HepG2 (cell line): ENCODE data around the gene ATG9A. TPM values are rescaled to one million over a fixed set of nuclear protein-coding genes. Genes with fewer than 3 reads are reported as not detected.
A peak's percentile ranks its signal among the peaks of the same experiment; 100 is the strongest.

Experiments
- BATF2 ChIP-seq: sonication (generic); formaldehyde crosslinking; IDR thresholded peaks from 2 replicates; pipeline ENCODE4 v1.8.0; 2022; ENCODE audit warnings: mild to moderate bottlenecking, missing genetic modification reagents, moderate library complexity
- ETV6 ChIP-seq: sonication (generic); formaldehyde crosslinking; conservative IDR thresholded peaks from 2 replicates; pipeline ENCODE4 v1.4.0; 2020; ENCODE audit warnings: missing genetic modification reagents
- MTA1 ChIP-seq: sonication (generic); formaldehyde crosslinking; IDR thresholded peaks from 2 replicates; pipeline ENCODE4 v1.4.0; 2020; ENCODE audit warnings: missing genetic modification reagents, mild to moderate bottlenecking, borderline replicate concordance
- PRMT3 ChIP-seq: sonication (generic); formaldehyde crosslinking; IDR thresholded peaks from 2 replicates; pipeline ENCODE4 v1.8.1; 2022; ENCODE audit warnings: low read depth, mild to moderate bottlenecking, moderate library complexity, missing genetic modification reagents, borderline replicate concordance
- RAD51 ChIP-seq: fragments of 450-650 bp; IDR thresholded peaks from 2 replicates; pipeline ENCODE4 v1.6.1; 2016; ENCODE audit warnings: borderline replicate concordance
- RORA ChIP-seq: sonication (generic); formaldehyde crosslinking; IDR thresholded peaks from 2 replicates; pipeline ENCODE4 v1.5.0; 2020; ENCODE audit warnings: mild to moderate bottlenecking, missing genetic modification reagents, moderate library complexity
- RXRB ChIP-seq: IDR thresholded peaks from 2 replicates; pipeline ENCODE4 v1.6.1; 2016; ENCODE audit warnings: borderline replicate concordance, missing genetic modification reagents, missing compliant biosample characterization
- ZNF136 ChIP-seq: sonication (generic); formaldehyde crosslinking; IDR thresholded peaks from 2 replicates; pipeline ENCODE4 v1.8.1; 2022; ENCODE audit warnings: low read depth, mild to moderate bottlenecking, moderate library complexity, missing genetic modification reagents
- ZNF256 ChIP-seq: sonication (generic); formaldehyde crosslinking; conservative IDR thresholded peaks from 2 replicates; pipeline ENCODE4 v1.4.0; 2020; ENCODE audit warnings: missing genetic modification reagents
- ZNF280D ChIP-seq: sonication (generic); formaldehyde crosslinking; IDR thresholded peaks from 2 replicates; pipeline ENCODE4 v1.5.1; 2020; ENCODE audit warnings: mild to moderate bottlenecking, missing genetic modification reagents
- polyA plus RNA-seq, 8 experiments: library from polyadenylated mRNA; depleted of rRNA in 3 of 8; stranded (reverse) in 7 of 8; unstranded in 1 of 8; fragments of >200 nt; fragmentation: Illumina TruSeq in 4 of 8; extraction: Trizol in 4 of 8; gene quantifications; 2 replicates each; pipeline versions ENCODE4 v1.2.1 to v1.2.3, GENCODE V29; 2011 to 2016; ENCODE audit warnings: low read depth in 4 of 8, missing spikeins in 1 of 8, mixed read lengths in 1 of 8; ENCODE audit not compliant: insufficient read depth in 1 of 8
- total RNA-seq, 5 experiments: library from RNA; depleted of rRNA; stranded (reverse); fragments of >200 nt; fragmentation: Illumina TruSeq; extraction: Trizol; gene quantifications; 2 replicates each; pipeline ENCODE4 v1.2.3, GENCODE V29; 2016; ENCODE audit warnings: low read depth in 1 of 5
- TF ChIP-seq, protein P1 (sequence below), 2 experiments: sonication (generic) in 1 of 2; formaldehyde crosslinking in 1 of 2; IDR thresholded peaks; 2 replicates each; pipeline versions ENCODE4 v1.5.1 to v1.6.1; 2011 to 2020; ENCODE audit warnings: borderline replicate concordance in 1 of 2, low read depth in 1 of 2, low read length in 1 of 2, mild to moderate bottlenecking in 1 of 2, missing genetic modification reagents in 1 of 2, moderate library complexity in 1 of 2
- TF ChIP-seq, protein P2 (sequence below): sonication (generic); formaldehyde crosslinking; IDR thresholded peaks from 2 replicates; pipeline ENCODE4 v1.4.0; 2020; ENCODE audit warnings: mild to moderate bottlenecking, missing genetic modification reagents

The ATG9A gene
- total and polyA plus RNA-seq, 2 of the 13 experiments (the other 11 are each of a cell fraction or from before 2014, with no cell fraction given): 35.0 to 131 TPM

- no peak; the same call in 1 of the 2 replicates for TF ChIP-seq ZNF280D (CRISPR knock-in tag)
- peak; percentile 47; the same call in 1 of the 2 replicates for TF ChIP-seq RXRB (CRISPR knock-in tag)
- peak; percentile 85; the same call in 1 of the 2 replicates for TF ChIP-seq ETV6 (CRISPR knock-in tag)
- TF ChIP-seq, protein P1, sequence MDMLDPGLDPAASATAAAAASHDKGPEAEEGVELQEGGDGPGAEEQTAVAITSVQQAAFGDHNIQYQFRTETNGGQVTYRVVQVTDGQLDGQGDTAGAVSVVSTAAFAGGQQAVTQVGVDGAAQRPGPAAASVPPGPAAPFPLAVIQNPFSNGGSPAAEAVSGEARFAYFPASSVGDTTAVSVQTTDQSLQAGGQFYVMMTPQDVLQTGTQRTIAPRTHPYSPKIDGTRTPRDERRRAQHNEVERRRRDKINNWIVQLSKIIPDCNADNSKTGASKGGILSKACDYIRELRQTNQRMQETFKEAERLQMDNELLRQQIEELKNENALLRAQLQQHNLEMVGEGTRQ (IDR thresholded peaks at IDR 0.05; ENCODE audit: low read depth, low read length): peak; percentile 99
- TF ChIP-seq, protein P1 (CRISPR knock-in tag; IDR thresholded peaks at IDR 0.05; ENCODE audit: borderline replicate concordance): peak; percentile 96
- TF ChIP-seq ZNF136 (CRISPR knock-in tag): 0 out of 2 replicates have a peak, but pooled peaks have one; percentile 32
- TF ChIP-seq ZNF256 (CRISPR knock-in tag): 0 out of 2 replicates have a peak, but pooled peaks have one; percentile 64
- no peak for TF ChIP-seq RORA (CRISPR knock-in tag)
- TF ChIP-seq BATF2 (CRISPR knock-in tag): no peak; the same call in 1 of the 2 replicates
- TF ChIP-seq, protein P2, sequence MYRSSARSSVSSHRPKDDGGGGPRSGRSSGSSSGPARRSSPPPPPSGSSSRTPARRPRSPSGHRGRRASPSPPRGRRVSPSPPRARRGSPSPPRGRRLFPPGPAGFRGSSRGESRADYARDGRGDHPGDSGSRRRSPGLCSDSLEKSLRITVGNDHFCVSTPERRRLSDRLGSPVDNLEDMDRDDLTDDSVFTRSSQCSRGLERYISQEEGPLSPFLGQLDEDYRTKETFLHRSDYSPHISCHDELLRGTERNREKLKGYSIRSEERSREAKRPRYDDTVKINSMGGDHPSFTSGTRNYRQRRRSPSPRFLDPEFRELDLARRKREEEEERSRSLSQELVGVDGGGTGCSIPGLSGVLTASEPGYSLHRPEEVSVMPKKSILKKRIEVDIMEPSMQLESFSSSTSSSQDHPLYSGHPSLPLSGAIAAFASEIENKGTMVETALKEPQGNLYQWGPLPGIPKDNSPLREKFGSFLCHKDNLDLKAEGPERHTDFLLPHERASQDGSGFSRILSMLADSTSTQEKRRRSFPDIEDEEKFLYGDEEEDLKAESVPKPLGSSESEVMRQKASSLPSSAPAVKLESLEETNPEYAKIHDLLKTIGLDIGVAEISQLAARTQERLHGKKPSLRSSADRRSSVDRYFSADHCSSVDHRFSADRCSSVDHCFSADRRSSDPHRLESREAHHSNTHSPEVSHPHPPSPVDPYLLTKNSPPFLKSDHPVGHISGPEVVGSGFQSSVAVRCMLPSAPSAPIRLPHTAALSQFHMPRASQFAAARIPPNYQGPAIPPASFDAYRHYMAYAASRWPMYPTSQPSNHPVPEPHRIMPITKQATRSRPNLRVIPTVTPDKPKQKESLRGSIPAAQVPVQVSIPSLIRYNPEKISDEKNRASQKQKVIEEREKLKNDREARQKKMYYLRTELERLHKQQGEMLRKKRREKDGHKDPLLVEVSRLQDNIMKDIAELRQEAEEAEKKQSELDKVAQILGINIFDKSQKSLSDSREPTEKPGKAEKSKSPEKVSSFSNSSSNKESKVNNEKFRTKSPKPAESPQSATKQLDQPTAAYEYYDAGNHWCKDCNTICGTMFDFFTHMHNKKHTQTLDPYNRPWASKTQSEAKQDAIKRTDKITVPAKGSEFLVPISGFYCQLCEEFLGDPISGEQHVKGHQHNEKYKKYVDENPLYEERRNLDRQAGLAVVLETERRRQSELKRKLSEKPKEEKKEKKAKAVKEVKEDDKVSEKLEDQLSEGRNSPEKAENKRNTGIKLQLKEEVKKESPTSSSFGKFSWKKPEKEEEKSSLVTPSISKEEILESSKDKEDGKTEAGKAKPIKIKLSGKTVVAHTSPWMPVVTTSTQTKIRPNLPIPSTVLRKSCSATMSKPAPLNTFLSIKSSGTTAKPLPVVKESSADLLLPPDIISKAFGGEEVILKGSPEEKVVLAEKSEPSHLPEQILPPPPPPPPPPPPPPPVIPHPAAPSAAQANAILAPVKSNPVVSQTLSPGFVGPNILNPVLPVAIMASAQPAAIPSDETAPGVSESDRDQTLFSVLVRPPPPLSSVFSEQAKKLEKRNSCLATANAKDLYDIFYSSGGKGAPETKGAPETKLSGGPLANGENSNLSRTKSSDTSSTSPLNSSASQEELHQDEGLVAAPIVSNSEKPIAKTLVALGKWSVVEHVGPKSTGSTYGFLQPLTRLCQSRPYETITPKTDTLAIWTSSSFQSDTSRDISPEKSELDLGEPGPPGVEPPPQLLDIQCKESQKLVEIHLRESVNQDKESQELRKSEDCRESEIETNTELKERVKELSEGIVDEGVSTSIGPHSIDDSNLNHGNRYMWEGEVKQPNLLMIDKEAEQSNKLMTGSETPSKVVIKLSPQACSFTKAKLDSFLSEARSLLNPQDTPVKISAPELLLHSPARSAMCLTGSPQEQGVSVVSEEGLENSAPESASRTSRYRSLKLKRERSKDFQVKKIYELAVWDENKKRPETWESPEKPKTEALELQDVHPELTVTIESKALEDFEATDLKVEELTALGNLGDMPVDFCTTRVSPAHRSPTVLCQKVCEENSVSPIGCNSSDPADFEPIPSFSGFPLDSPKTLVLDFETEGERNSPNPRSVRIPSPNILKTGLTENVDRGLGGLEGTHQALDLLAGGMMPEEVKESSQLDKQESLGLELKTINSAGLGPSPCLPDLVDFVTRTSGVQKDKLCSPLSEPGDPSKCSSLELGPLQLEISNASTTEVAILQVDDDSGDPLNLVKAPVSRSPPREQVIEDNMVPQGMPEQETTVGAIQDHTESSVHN (CRISPR knock-in tag): peak; percentile 95
- peak; percentile 85; the same call in 1 of the 2 replicates for TF ChIP-seq PRMT3 (CRISPR knock-in tag)
- peak; percentile 99 for TF ChIP-seq RAD51
- TF ChIP-seq MTA1: peak; percentile 67; the same call in 1 of the 2 replicates
Measured at GRCh38 chr2:219177552-219178376, 51.7 kb downstream of the ATG9A start, which contains the start of gene RETREG2 (continued).
